IPS-20b (cell line): ENCODE results near the gene C9orf43.

Experiments used
- H3K27ac ChIP-seq: one replicate; pipeline ENCODE4 v1.5.1; 2013; ENCODE audit warnings: low read length
- H3K27me3 ChIP-seq: 2 replicates; pipeline ENCODE4 v1.6.1; 2013; ENCODE audit warnings: mild to moderate bottlenecking, low read length, inconsistent platforms; ENCODE audit not compliant: insufficient read depth
- H3K36me3 ChIP-seq: 2 replicates; pipeline ENCODE4 v1.6.1; 2013; ENCODE audit warnings: low read depth, mild to moderate bottlenecking, inconsistent platforms, low read length, moderate library complexity; ENCODE audit not compliant: insufficient read depth
- H3K4me1 ChIP-seq: 2 replicates; pipeline ENCODE4 v1.6.1; 2013; ENCODE audit warnings: mild to moderate bottlenecking, control low read depth, inconsistent platforms, low read length, moderate library complexity; ENCODE audit not compliant: insufficient read depth
- H3K4me3 ChIP-seq: 2 replicates; pipeline ENCODE4 v1.5.1; 2013; ENCODE audit warnings: mild to moderate bottlenecking, low read length, inconsistent platforms
- H3K9ac ChIP-seq: 2 replicates; pipeline ENCODE4 v1.6.1; 2013; ENCODE audit warnings: low read depth, mild to moderate bottlenecking, inconsistent platforms, low read length, moderate library complexity
- H3K9me3 ChIP-seq: 2 replicates; pipeline ENCODE4 v1.6.1; 2013; ENCODE audit warnings: mild to moderate bottlenecking, low read depth, low read length, inconsistent platforms; ENCODE audit not compliant: insufficient read depth

The C9orf43 gene

DNA sequence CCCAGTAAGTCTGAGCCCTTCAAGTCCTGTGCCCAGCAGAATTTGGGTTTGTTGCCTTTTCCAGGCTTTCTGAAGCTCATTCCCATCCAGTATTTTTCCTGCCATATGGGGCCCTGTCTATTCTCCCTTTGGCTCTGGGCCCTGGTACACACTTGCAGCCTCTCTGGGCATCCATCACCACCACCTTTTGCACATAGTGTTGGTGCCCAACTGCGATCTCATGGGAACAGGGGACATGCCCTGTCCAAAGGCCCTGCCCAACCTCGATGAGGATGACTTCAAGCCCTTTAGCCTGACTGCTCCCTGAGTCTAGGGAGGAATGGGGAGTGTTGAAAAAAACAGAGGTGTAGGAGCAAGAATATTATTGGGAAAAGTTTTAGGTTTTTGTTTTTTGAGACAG, 64.5 kb downstream of the C9orf43 start:
- peaks cover 4% of the 10 kb centered on the region; the same call in 1 of the 2 replicates for H3K4me1 ChIP-seq
- H3K9ac ChIP-seq = no peak overlapping the region
- H3K4me3 ChIP-seq = no peak overlapping the region
- H3K9me3 ChIP-seq = peaks cover 4% of the 10 kb centered on the region; the same call in 1 of the 2 replicates
- no peaks in the 10 kb centered on the region for H3K27me3 ChIP-seq
- H3K36me3 ChIP-seq = no peaks in the 10 kb centered on the region
- no peak overlapping the region for H3K27ac ChIP-seq

- Histone ChIP-seq H3K9ac (no peak overlapping the region), H3K27ac (no peak overlapping the region), H3K27me3 (no peaks in the 10 kb centered on the region), H3K9me3 (peaks cover 4% of the 10 kb centered on the region; the same call in 1 of the 2 replicates), H3K36me3 (no peaks in the 10 kb centered on the region), H3K4me1 (peaks cover 3% of the 10 kb centered on the region; the same call in 1 of the 2 replicates), H3K4me3 (no peak overlapping the region)
Observed at GRCh38 chr9:113475992-113476391, 65.4 kb downstream of the C9orf43 start.

GRCh38 chr9:113476511-113476916, 66.0 kb downstream of the C9orf43 start:
- peaks cover 4% of the 10 kb centered on the region; the same call in 1 of the 2 replicates for H3K9me3 ChIP-seq
- H3K27ac ChIP-seq = no peak overlapping the region
- H3K4me3 ChIP-seq = no peak overlapping the region
- no peaks in the 10 kb centered on the region for H3K36me3 ChIP-seq
- H3K4me1 ChIP-seq = no peaks in the 10 kb centered on the region
- no peak overlapping the region for H3K9ac ChIP-seq
- no peaks in the 10 kb centered on the region for H3K27me3 ChIP-seq

DNA sequence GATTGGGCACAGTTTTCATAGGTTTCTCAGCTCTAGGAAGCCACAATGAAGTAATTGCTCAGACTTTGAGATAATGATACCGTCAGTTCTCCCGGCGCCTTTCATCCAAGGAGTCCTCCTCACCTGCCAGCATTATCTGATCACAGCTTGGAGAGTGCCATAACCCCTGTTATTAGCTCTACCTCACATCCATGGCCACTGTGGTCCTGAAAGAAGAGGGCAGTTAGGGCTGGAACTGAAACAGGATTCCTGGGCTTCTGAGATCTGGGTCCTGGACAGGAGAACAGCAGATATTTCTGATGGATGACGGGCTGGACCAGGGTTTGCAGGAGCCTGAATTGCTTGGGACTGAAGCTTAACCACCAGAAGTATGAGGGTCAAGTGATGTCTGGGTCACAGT, 66.5 kb downstream of the C9orf43 start:
- peaks cover 4% of the 10 kb centered on the region; the same call in 1 of the 2 replicates for H3K9me3 ChIP-seq
- H3K4me1 ChIP-seq = no peaks in the 10 kb centered on the region
- no peak overlapping the region for H3K9ac ChIP-seq
- no peaks in the 10 kb centered on the region for H3K27me3 ChIP-seq
- H3K4me3 ChIP-seq = no peak overlapping the region
- H3K27ac ChIP-seq = no peak overlapping the region
- H3K36me3 ChIP-seq = no peaks in the 10 kb centered on the region

DNA sequence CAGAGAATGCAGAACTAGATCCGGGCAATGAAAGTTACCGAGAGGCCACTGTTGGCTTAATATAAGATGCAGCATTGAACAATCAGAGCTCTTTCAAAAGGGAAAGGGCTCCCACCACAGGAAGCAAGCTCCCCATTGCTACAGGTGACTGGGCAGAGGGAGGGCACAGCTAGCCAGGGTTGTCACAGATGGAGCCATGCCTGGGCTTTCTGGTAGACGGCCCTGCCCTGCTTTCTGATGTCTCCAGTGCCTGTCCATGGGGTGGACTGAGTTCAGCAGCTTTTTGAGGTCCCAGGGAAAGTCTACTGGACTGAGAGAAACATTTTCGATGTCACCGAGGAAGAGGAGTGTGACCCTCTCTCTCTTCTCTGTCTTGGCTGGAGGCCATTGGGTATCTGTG, 67.1 kb downstream of the C9orf43 start:
- Histone ChIP-seq H3K27me3 (no peaks in the 10 kb centered on the region), H3K36me3 (no peaks in the 10 kb centered on the region), H3K4me3 (no peak overlapping the region), H3K9me3 (no peaks in the 10 kb centered on the region), H3K9ac (no peak overlapping the region), H3K27ac (no peak overlapping the region), H3K4me1 (no peaks in the 10 kb centered on the region)

DNA sequence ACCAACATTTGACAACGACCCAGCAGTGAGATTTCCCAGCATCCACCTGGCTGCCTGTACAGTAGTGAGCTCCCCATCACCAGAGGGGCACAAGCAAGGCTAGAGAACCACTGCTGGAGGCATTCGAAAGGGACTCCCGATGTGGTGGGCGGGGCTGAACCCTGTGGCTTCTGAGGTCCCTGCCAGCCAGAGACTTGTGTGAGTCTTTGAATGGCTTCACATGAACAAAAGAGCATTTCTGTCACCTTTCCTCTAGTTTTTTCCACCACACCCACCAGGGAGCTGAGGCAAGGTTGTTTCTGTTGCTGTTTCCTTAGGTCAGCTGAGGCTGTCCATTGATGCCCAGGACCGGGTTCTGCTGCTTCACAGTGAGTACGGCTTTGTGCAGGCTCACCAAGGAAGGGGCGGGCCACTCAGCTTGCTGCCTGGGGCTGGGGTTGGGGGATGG, 68.7 kb downstream of the C9orf43 start:
- Histone ChIP-seq H3K27me3 (no peaks in the 10 kb centered on the region), H3K36me3 (no peaks in the 10 kb centered on the region)

More for the DNA sequence above, 68.7 kb downstream of the C9orf43 start:
- no peak overlapping the region for H3K4me3 ChIP-seq
- no peak overlapping the region for H3K27ac ChIP-seq
- no peak overlapping the region for H3K9ac ChIP-seq
- H3K9me3 ChIP-seq = no peaks in the 10 kb centered on the region
- no peaks in the 10 kb centered on the region for H3K4me1 ChIP-seq
